H1 (cell line): Measurements from ENCODE around the gene TMEM17. TPM values are rescaled to one million over a fixed set of nuclear protein-coding genes. Genes with fewer than 3 reads are reported as not detected.

ENCODE experiments used
- CEBPB ChIP-seq: IDR thresholded peaks from 2 replicates; pipeline ENCODE4 v1.6.1; 2012; ENCODE audit warnings: low read depth, low read length
- POU5F1 ChIP-seq: IDR thresholded peaks from 2 replicates; pipeline ENCODE4 v1.6.1; 2011; ENCODE audit warnings: low read depth, mild to moderate bottlenecking, low read length, moderate library complexity
- polyA plus RNA-seq, 7 experiments: library from polyadenylated mRNA; depleted of rRNA in 3 of 7; stranded (reverse) in 5 of 7; unstranded in 2 of 7; fragments of >200 nt in 5 of 7; fragments of 200-250 nt in 2 of 7; gene quantifications; 1 replicate in 5 of 7; 2 replicates in 1 of 7; 4 replicates in 1 of 7; pipeline versions ENCODE4 v1.2.1 to v1.2.3, GENCODE V29; 2011 to 2013; ENCODE audit warnings: missing spikeins in 2 of 7, mixed read lengths in 2 of 7
- total RNA-seq: library from RNA; stranded (reverse); fragmentation: NEBNext Ultra II Directional; extraction: Animal tissue kit (Norgen Biotek cat#: 25700); gene quantifications from 2 replicates; pipeline ENCODE4 v1.2.1, GENCODE V29; 2021

The TMEM17 gene
- total and polyA plus RNA-seq, 2 of the 8 experiments (the other 6 are each of a cell fraction or from before 2014, with no cell fraction given) = 0.69 to 1.2 TPM

DNA sequence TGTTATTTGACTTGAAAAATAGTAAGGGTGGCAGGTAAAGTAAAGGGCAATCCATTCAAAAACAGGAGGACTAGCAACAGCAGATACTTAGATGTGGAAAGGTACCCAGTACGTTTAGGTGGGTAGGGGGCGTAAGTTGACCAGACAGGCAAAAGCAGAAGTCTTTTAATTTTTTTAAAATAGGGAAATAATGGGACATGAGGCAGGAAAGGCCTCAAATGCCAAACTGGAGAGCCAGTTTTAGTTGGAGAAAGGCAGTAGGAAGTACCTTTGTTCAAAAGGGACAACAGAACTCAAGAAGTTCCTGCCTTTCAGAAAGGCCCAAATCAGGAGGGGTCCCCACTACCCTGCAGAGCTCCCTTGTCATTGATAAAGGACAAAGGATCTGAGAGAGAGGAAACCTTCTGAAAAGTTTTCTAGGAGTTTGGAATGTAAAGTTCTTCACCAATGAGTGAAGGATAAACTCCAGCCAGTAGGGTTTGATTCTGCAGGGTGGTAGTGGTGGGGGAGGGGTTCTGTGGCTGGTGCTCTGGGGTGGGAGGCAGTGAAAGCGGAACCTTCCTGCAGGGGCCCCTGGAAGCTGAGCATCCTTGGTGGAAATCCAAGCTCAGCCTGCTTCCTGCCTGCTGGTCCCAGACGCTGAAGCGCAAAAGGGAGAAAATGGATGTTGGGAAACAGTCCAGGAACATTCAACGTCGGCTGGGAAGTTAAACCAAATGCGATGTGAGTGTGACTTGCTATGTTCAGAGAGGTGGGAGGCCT, 40.1 kb downstream of the TMEM17 start (continued):
- TF ChIP-seq POU5F1 = 0 out of 2 replicates have a peak, but pooled peaks have one; percentile 32
- no peak for TF ChIP-seq CEBPB
- TF ChIP-seq, all 59 proteins: peak for 15
